SK-N-SH treated with all-trans-retinoic acid at 6 μM for 48 hours (cell line): Measurements from ENCODE around the gene COL6A2.
"Not testable (repeated sequence)": the region's sequence is repeated elsewhere in the genome, so short reads cannot be mapped to it uniquely, and the experiment has no call there.

ENCODE experiments used
- ARNTL ChIP-seq: fragments of 450-650 bp; formaldehyde crosslinking; IDR thresholded peaks from 2 replicates; pipeline ENCODE4 v1.5.0; 2020; ENCODE audit warnings: low read depth, mild to moderate bottlenecking, moderate library complexity, borderline replicate concordance
- CREB5 ChIP-seq: fragments of 250-450 bp; sonication (Bioruptor Pico); IDR thresholded peaks from 2 replicates; pipeline ENCODE4 v1.5.1; 2020; ENCODE audit warnings: low read depth, mild to moderate bottlenecking, moderate library complexity
- CSRNP3 ChIP-seq: fragments of 250-450 bp; sonication (Bioruptor Pico); IDR thresholded peaks from 2 replicates; pipeline ENCODE4 v1.5.1; 2021; ENCODE audit warnings: mild to moderate bottlenecking, moderate library complexity
- OSR1 ChIP-seq: fragments of 250-450 bp; sonication (Bioruptor Pico); IDR thresholded peaks from 2 replicates; pipeline ENCODE4 v1.8.0; 2022; ENCODE audit warnings: moderate library complexity, mild to moderate bottlenecking, inconsistent platforms
- PATZ1 ChIP-seq: fragments of 250-450 bp; sonication (Bioruptor Pico); IDR thresholded peaks from 2 replicates; pipeline ENCODE4 v1.8.0; 2020; ENCODE audit warnings: mild to moderate bottlenecking, moderate library complexity, borderline replicate concordance
- TCF4 ChIP-seq: fragments of 250-450 bp; sonication (Bioruptor Pico); IDR thresholded peaks from 2 replicates; pipeline ENCODE4 v1.8.0; 2021; ENCODE audit warnings: mild to moderate bottlenecking, moderate library complexity, borderline replicate concordance
- TSHZ2 ChIP-seq: fragments of 250-450 bp; sonication (Bioruptor Pico); IDR thresholded peaks from 2 replicates; pipeline ENCODE4 v1.5.0; 2020; ENCODE audit warnings: mild to moderate bottlenecking, moderate library complexity
- ZFP3 ChIP-seq: fragments of 250-450 bp; sonication (Bioruptor Pico); IDR thresholded peaks from 2 replicates; pipeline ENCODE4 v1.5.0; 2020; ENCODE audit warnings: mild to moderate bottlenecking, moderate library complexity
- ZFP30 ChIP-seq: fragments of 450-650 bp; formaldehyde crosslinking; IDR thresholded peaks from 2 replicates; pipeline ENCODE4 v1.5.0; 2022; ENCODE audit warnings: mild to moderate bottlenecking, moderate library complexity

GRCh38 chr21:46107376-46107775 is 9.5 kb downstream of the COL6A2 start:
- TF ChIP-seq ARNTL (CRISPR knock-in tag); TSHZ2 (CRISPR knock-in tag); PATZ1 (CRISPR knock-in tag); OSR1 (CRISPR knock-in tag); ZFP30; CREB5 (CRISPR knock-in tag); ZFP3 (CRISPR knock-in tag); TCF4 (CRISPR knock-in tag); CSRNP3 (CRISPR knock-in tag): not testable (repeated sequence)
